Tibial artery (tissue), 4 donors: ENCODE measurements around the gene C15orf40.

Experiments used
- DNase-seq, 2 donors: peaks; one replicate each; pipeline ENCODE4 v3.0.0-alpha.2; 2019
- H3K27ac ChIP-seq, 2 donors: fragments of 200-600 bp; sonication (generic) in 1 of 2; 1 replicate in 1 of 2; 2 replicates in 1 of 2; pipeline ENCODE4 v1.5.1; 2018 to 2019; ENCODE audit warnings: mild to moderate bottlenecking in 1 of 2
- H3K27me3 ChIP-seq, 2 donors: fragments of 200-600 bp; sonication (generic) in 1 of 2; one replicate each; pipeline versions ENCODE4 v1.5.1 to v1.6.0; 2016 to 2019
- H3K36me3 ChIP-seq, 3 donors: fragments of 200-600 bp; sonication (generic) in 2 of 3; one replicate each; pipeline ENCODE4 v1.5.1; 2016 to 2019; ENCODE audit warnings: mild to moderate bottlenecking in 2 of 3
- H3K4me1 ChIP-seq, 4 donors: fragments of 200-600 bp; sonication (generic) in 2 of 4; 1 replicate in 3 of 4; 2 replicates in 1 of 4; pipeline ENCODE4 v1.5.1; 2016 to 2019
- H3K4me3 ChIP-seq, 2 donors: fragments of 200-600 bp; sonication (generic) in 1 of 2; 1 replicate in 1 of 2; 2 replicates in 1 of 2; pipeline ENCODE4 v1.5.1; 2018 to 2019; ENCODE audit warnings: mild to moderate bottlenecking in 2 of 2
- H3K9me3 ChIP-seq, 3 donors: fragments of 200-600 bp; sonication (generic) in 1 of 3; one replicate each; pipeline ENCODE4 v1.5.1; 2016 to 2019
- CTCF ChIP-seq, 2 experiments: fragments of 200-600 bp in 1 of 2; fragments of 450-650 bp in 1 of 2; IDR thresholded peaks; one replicate each; pipeline ENCODE4 v1.5.1; 2017 to 2019; ENCODE audit warnings: antibody characterized with exemption in 2 of 2, mild to moderate bottlenecking in 1 of 2, moderate library complexity in 1 of 2
- intact Hi-C: fragments of 100-400 bp; cut with DNase I; formaldehyde crosslinking; loops from one replicate; pipeline ENCODE4 v1.15.0; 2023; ENCODE audit warnings: low total_unique reads

C15orf40 gene

GRCh38 chr15:83011271-83012075 is at the start of gene C15orf40:
C15orf40 (minus strand) TSS chr15:83011639; CDS start chr15:83011607, 32 bp downstream.
- Histone ChIP-seq H3K27me3 (no peaks in the 10 kb centered on the region), H3K27ac (peak within 1 kb of the TSS; percentile 71 to 87), H3K36me3 (peaks cover 13 to 34% (median 32%) of the 10 kb centered on the region in 3 donors), H3K4me3 (peak within 1 kb of the TSS; percentile 93 to 95), H3K9me3 (no peaks in the 10 kb centered on the region), H3K4me1 (peaks cover 4 to 21% (median 18%) of the 10 kb centered on the region in 4 donors)
- intact Hi-C loops: loop anchor here (5.0 to 10.0 kb wide), 2 partner anchors 93 to 196 kb away; partner anchors contain the start of genes HDGFL3 and TM6SF1
- peak; percentile 83 to 93 for DNase-seq
- peak; percentile 65 to 69 for TF ChIP-seq CTCF (IDR thresholded peaks at IDR 0.05)

- Histone ChIP-seq H3K4me1 (peaks cover 0 to 60% (median 22%) of the 10 kb centered on the region in 4 donors), H3K27ac (peak overlapping the region in 1 of 2 donors; percentile 17), H3K9me3 (no peaks in the 10 kb centered on the region), H3K4me3 (no peak overlapping the region), H3K27me3 (no peaks in the 10 kb centered on the region), H3K36me3 (peaks cover 6 to 22% (median 9%) of the 10 kb centered on the region in 3 donors)
- intact Hi-C loops: no loop called here
- no peak for DNase-seq
- no peak for TF ChIP-seq CTCF (IDR thresholded peaks at IDR 0.05)
Observed at GRCh38 chr15:83057696-83058376, 46.4 kb upstream of the C15orf40 start.

- no peak for DNase-seq
- Histone ChIP-seq H3K9me3 (no peaks in the 10 kb centered on the region), H3K36me3 (peaks cover 6 to 24% (median 9%) of the 10 kb centered on the region in 3 donors), H3K4me3 (no peak overlapping the region), H3K27me3 (no peaks in the 10 kb centered on the region), H3K4me1 (peaks cover 0 to 56% (median 18%) of the 10 kb centered on the region in 4 donors), H3K27ac (no peak overlapping the region)
- intact Hi-C loops: no loop called here
- no peak for TF ChIP-seq CTCF (IDR thresholded peaks at IDR 0.05)
Observed at GRCh38 chr15:83057002-83057401, 45.6 kb upstream of the C15orf40 start.

- Histone ChIP-seq H3K9me3 (no peaks in the 10 kb centered on the region), H3K36me3 (peaks cover 6 to 37% (median 9%) of the 10 kb centered on the region in 3 donors)
- no peak for TF ChIP-seq CTCF (IDR thresholded peaks at IDR 0.05)
Observed at GRCh38 chr15:83053151-83053550, 41.7 kb upstream of the C15orf40 start.

GRCh38 chr15:83046558-83047127 is 35.2 kb upstream of the C15orf40 start:
- DNase-seq: no peak
- peak overlapping the region in 1 of 2 donors; percentile 37 for H3K27ac ChIP-seq
- no peaks in the 10 kb centered on the region for H3K27me3 ChIP-seq
- H3K4me3 ChIP-seq: no peak overlapping the region
- H3K36me3 ChIP-seq: peaks cover 7 to 37% (median 9%) of the 10 kb centered on the region in 3 donors
- no peak for TF ChIP-seq CTCF (IDR thresholded peaks at IDR 0.05)
- H3K9me3 ChIP-seq: no peaks in the 10 kb centered on the region
- peaks cover 0 to 17% (median 3%) of the 10 kb centered on the region in 4 donors for H3K4me1 ChIP-seq
- intact Hi-C loops: no loop called here

More at GRCh38 chr15:83053151-83053550, 41.7 kb upstream of the C15orf40 start:
- no peaks in the 10 kb centered on the region for H3K27me3 ChIP-seq
- H3K27ac ChIP-seq: peak overlapping the region; percentile 59 to 61
- intact Hi-C loops: no loop called here
- no peak overlapping the region for H3K4me3 ChIP-seq
- H3K4me1 ChIP-seq: peaks cover 0 to 33% (median 14%) of the 10 kb centered on the region in 4 donors
- no peak for DNase-seq
